ENCODE data around the gene RAB17.

DNA sequence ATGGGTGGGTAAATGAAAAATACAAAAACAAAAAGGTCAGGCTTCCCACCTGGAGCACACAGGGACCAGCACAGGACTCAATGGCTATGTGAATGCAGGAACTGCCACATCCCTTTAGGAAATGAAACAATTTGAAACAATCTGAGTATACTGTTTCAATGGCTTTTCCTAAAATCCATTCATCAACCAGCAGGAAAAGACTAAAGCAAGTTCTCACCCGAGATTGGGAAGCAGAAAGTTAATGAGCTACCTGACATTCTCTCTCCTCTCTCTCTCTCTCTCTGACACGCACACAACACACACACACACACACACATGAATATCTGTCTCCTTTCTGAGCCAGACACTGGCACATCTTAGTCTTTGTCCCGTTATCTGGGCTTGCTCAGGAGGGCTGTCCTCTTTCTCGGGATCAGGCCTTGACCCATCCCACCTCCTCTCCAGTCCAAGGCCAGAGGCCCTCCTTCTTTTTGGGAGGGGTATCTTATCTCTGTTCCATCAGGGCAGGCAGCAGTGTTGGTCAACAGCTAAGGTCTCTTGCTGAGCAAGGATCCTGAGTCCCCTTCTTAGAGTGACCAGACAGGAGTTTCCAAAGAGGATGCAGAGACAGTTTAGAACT, 25.2 kb upstream of the RAB17 start:
- no peak for TF ChIP-seq POLR2AphosphoS5 (IDR thresholded peaks at IDR 0.05; ENCODE audit: low read depth, low read length)
- TF ChIP-seq POLR2A (IDR thresholded peaks at IDR 0.05; ENCODE audit: low read depth, low read length) = no peak
